Measurements from ENCODE around the gene SMG5.

GRCh38 chr1:156241311-156241811, 41.3 kb downstream of the SMG5 start:
- TF ChIP-seq CTCF (IDR thresholded peaks at IDR 0.05) = no peak
- TF ChIP-seq POLR2AphosphoS5 (IDR thresholded peaks at IDR 0.05; ENCODE audit: insufficient read depth in 1 of 2, low read depth in 1 of 2) = no peak

Data from vagina (tissue), 2 donors.